GM23338 (cell line): ENCODE results near the gene H2BK1.

ENCODE experiments used
- CREB1 ChIP-seq: fragments of 250-450 bp; sonication (Bioruptor Pico); IDR thresholded peaks from 2 replicates; pipeline ENCODE4 v1.5.0; 2020; ENCODE audit warnings: low read depth, mild to moderate bottlenecking, moderate library complexity
- CTCF ChIP-seq, 2 experiments: fragments of 200-600 bp in 1 of 2; sonication (generic) in 1 of 2; conservative IDR thresholded peaks; 2 replicates each; pipeline versions ENCODE4 v1.5.1 to v1.6.1; 2016 to 2017; ENCODE audit warnings: antibody characterized with exemption in 2 of 2, low read depth in 2 of 2, mild to moderate bottlenecking in 2 of 2, moderate library complexity in 1 of 2
- EZH2 ChIP-seq: fragments of 200-600 bp; sonication (generic); IDR thresholded peaks from one replicate; pipeline ENCODE4 v1.8.0; 2017; ENCODE audit warnings: antibody characterized with exemption, mild to moderate bottlenecking, low read depth; ENCODE audit not compliant: unreplicated experiment
- EZH2phosphoT487 ChIP-seq: fragments of 200-600 bp; sonication (generic); IDR thresholded peaks from one replicate; pipeline ENCODE4 v1.8.1; 2018; ENCODE audit warnings: antibody characterized with exemption; ENCODE audit not compliant: unreplicated experiment
- JUNB ChIP-seq: IDR thresholded peaks from one replicate; pipeline ENCODE4 v1.6.1; 2016; ENCODE audit warnings: antibody characterized with exemption; ENCODE audit not compliant: unreplicated experiment
- NANOG ChIP-seq: IDR thresholded peaks from 2 replicates; pipeline ENCODE4 v1.6.1; 2016; ENCODE audit warnings: antibody characterized with exemption, borderline replicate concordance
- POLR2AphosphoS5 ChIP-seq: IDR thresholded peaks from 2 replicates; pipeline ENCODE4 v1.6.1; 2016; ENCODE audit warnings: antibody characterized with exemption, low read depth
- REST ChIP-seq: IDR thresholded peaks from one replicate; pipeline ENCODE4 v1.6.1; 2018; ENCODE audit warnings: antibody characterized with exemption; ENCODE audit not compliant: unreplicated experiment
- STAT1 ChIP-seq: IDR thresholded peaks from one replicate; pipeline ENCODE4 v1.6.1; 2016; ENCODE audit warnings: antibody characterized with exemption; ENCODE audit not compliant: unreplicated experiment
- ZNF114 ChIP-seq: fragments of 250-450 bp; sonication (Bioruptor Pico); IDR thresholded peaks from 2 replicates; pipeline ENCODE4 v1.5.0; 2020; ENCODE audit warnings: mild to moderate bottlenecking, moderate library complexity
- ZNF331 ChIP-seq: fragments of 250-450 bp; sonication (Bioruptor Pico); IDR thresholded peaks from 2 replicates; pipeline ENCODE4 v1.5.0; 2020; ENCODE audit warnings: low read depth, mild to moderate bottlenecking, moderate library complexity
- TF ChIP-seq, protein P1 (sequence below): fragments of 250-450 bp; sonication (Bioruptor Pico); IDR thresholded peaks from 2 replicates; pipeline ENCODE4 v1.5.0; 2020; ENCODE audit warnings: mild to moderate bottlenecking, moderate library complexity
- TF ChIP-seq, protein P2 (sequence below): IDR thresholded peaks from 2 replicates; pipeline ENCODE4 v1.6.1; 2016; ENCODE audit warnings: antibody characterized with exemption

DNA sequence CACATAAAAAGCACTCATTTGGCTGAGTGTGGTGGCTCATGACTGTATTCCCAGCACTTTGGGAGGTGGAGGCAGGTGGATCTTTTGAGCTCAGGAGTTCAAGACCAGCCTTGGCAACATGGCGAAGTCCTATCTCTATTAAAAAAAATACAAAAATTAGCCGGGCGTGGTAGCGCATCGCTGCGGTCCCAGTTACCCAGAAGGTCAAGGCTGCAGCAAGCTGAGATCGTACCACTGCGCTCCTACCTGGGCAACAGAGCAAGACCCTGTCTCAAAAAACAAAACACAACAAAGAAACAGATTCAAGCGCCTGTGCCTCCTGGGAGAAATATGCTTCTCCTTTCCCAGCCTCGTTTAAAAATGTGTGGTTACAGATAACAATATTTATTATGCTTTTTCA is 19.0 kb upstream of the H2BK1 start:
- TF ChIP-seq CTCF (conservative IDR thresholded peaks at IDR 0.05; ENCODE audit: low read depth in 2 of 2) (no peak), EZH2 (no peak), POLR2AphosphoS5 (no peak), JUNB (no peak), REST (no peak), CREB1 (CRISPR knock-in tag) (no peak), EZH2phosphoT487 (no peak), ZNF114 (no peak), ZNF331 (CRISPR knock-in tag) (no peak), NANOG (no peak), STAT1 (no peak)
- TF ChIP-seq, protein P1, sequence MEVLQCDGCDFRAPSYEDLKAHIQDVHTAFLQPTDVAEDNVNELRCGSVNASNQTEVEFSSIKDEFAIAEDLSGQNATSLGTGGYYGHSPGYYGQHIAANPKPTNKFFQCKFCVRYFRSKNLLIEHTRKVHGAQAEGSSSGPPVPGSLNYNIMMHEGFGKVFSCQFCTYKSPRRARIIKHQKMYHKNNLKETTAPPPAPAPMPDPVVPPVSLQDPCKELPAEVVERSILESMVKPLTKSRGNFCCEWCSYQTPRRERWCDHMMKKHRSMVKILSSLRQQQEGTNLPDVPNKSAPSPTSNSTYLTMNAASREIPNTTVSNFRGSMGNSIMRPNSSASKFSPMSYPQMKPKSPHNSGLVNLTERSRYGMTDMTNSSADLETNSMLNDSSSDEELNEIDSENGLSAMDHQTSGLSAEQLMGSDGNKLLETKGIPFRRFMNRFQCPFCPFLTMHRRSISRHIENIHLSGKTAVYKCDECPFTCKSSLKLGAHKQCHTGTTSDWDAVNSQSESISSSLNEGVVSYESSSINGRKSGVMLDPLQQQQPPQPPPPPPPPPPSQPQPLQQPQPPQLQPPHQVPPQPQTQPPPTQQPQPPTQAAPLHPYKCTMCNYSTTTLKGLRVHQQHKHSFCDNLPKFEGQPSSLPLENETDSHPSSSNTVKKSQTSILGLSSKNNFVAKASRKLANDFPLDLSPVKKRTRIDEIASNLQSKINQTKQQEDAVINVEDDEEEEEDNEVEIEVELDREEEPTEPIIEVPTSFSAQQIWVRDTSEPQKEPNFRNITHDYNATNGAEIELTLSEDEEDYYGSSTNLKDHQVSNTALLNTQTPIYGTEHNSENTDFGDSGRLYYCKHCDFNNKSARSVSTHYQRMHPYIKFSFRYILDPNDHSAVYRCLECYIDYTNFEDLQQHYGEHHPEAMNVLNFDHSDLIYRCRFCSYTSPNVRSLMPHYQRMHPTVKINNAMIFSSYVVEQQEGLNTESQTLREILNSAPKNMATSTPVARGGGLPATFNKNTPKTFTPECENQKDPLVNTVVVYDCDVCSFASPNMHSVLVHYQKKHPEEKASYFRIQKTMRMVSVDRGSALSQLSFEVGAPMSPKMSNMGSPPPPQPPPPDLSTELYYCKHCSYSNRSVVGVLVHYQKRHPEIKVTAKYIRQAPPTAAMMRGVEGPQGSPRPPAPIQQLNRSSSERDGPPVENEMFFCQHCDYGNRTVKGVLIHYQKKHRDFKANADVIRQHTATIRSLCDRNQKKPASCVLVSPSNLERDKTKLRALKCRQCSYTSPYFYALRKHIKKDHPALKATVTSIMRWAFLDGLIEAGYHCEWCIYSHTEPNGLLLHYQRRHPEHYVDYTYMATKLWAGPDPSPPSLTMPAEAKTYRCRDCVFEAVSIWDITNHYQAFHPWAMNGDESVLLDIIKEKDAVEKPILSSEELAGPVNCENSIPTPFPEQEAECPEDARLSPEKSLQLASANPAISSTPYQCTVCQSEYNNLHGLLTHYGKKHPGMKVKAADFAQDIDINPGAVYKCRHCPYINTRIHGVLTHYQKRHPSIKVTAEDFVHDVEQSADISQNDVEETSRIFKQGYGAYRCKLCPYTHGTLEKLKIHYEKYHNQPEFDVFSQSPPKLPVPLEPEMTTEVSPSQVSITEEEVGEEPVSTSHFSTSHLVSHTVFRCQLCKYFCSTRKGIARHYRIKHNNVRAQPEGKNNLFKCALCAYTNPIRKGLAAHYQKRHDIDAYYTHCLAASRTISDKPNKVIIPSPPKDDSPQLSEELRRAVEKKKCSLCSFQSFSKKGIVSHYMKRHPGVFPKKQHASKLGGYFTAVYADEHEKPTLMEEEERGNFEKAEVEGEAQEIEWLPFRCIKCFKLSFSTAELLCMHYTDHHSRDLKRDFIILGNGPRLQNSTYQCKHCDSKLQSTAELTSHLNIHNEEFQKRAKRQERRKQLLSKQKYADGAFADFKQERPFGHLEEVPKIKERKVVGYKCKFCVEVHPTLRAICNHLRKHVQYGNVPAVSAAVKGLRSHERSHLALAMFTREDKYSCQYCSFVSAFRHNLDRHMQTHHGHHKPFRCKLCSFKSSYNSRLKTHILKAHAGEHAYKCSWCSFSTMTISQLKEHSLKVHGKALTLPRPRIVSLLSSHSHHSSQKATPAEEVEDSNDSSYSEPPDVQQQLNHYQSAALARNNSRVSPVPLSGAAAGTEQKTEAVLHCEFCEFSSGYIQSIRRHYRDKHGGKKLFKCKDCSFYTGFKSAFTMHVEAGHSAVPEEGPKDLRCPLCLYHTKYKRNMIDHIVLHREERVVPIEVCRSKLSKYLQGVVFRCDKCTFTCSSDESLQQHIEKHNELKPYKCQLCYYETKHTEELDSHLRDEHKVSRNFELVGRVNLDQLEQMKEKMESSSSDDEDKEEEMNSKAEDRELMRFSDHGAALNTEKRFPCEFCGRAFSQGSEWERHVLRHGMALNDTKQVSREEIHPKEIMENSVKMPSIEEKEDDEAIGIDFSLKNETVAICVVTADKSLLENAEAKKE: no peak
- TF ChIP-seq, protein P2, sequence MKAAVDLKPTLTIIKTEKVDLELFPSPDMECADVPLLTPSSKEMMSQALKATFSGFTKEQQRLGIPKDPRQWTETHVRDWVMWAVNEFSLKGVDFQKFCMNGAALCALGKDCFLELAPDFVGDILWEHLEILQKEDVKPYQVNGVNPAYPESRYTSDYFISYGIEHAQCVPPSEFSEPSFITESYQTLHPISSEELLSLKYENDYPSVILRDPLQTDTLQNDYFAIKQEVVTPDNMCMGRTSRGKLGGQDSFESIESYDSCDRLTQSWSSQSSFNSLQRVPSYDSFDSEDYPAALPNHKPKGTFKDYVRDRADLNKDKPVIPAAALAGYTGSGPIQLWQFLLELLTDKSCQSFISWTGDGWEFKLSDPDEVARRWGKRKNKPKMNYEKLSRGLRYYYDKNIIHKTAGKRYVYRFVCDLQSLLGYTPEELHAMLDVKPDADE: no peak
